Astrocyte of the spinal cord (primary cell): Measurements from ENCODE around the gene CBLIF.

Source experiments
- DNase-seq: peaks from one replicate; pipeline ENCODE4 v3.0.0; 2011; ENCODE audit warnings: low read depth, low spot score
- H3K4me3 ChIP-seq: 2 replicates; pipeline ENCODE4 v1.5.1; 2011; ENCODE audit warnings: low read depth, mild to moderate bottlenecking, low read length, moderate library complexity
- CTCF ChIP-seq: IDR thresholded peaks from 2 replicates; pipeline ENCODE4 v1.5.1; 2012; ENCODE audit warnings: low read depth, mild to moderate bottlenecking, low read length, inconsistent platforms
- in situ Hi-C: cut with HindIII; loops from 2 replicates; pipeline ENCODE4 v1.10.0; 2017; ENCODE audit warnings: low sequenced_read_pairs

Gene CBLIF

GRCh38 chr11:59779487-59779886, 65.8 kb downstream of the CBLIF start:
- DNase-seq: no peak
- in situ Hi-C loops: no loop called here
- TF ChIP-seq CTCF: no peak
- no peak overlapping the region for H3K4me3 ChIP-seq
